Mesodermal cell (in vitro differentiated cells): ENCODE results near the gene UBL3. TPM values are rescaled to one million over a fixed set of nuclear protein-coding genes. Genes with fewer than 3 reads are reported as not detected.

Source experiments
- H3K27ac ChIP-seq: 2 replicates; pipeline ENCODE4 v1.7.0; 2013; ENCODE audit warnings: mild to moderate bottlenecking, low read depth, low read length, moderate library complexity; ENCODE audit not compliant: severe bottlenecking
- H3K36me3 ChIP-seq: 2 replicates; pipeline ENCODE4 v1.7.1; 2013; ENCODE audit warnings: mild to moderate bottlenecking, low read length, moderate library complexity; ENCODE audit not compliant: control insufficient read depth, insufficient read depth
- H3K4me1 ChIP-seq: one replicate; pipeline ENCODE4 v1.7.1; 2013; ENCODE audit warnings: mild to moderate bottlenecking, low read length; ENCODE audit not compliant: insufficient read depth, control insufficient read depth, poor library complexity, severe bottlenecking
- H3K4me3 ChIP-seq: 2 replicates; pipeline ENCODE4 v1.7.0; 2013; ENCODE audit warnings: low read length, control low read depth, mild to moderate bottlenecking; ENCODE audit not compliant: insufficient read depth, poor library complexity, severe bottlenecking; ENCODE audit errors: extremely low read depth
- H3K9me3 ChIP-seq: 2 replicates; pipeline ENCODE4 v1.7.1; 2013; ENCODE audit warnings: mild to moderate bottlenecking, low read length, moderate library complexity; ENCODE audit not compliant: control insufficient read depth
- WGBS, 2 experiments: methylation state at CpG; one replicate each; pipeline ENCODE4 v1.1.5; 2013; ENCODE audit warnings: missing lambda C conversion rate in 2 of 2; ENCODE audit not compliant: insufficient coverage in 2 of 2; 5-methylcytosine and 5-hydroxymethylcytosine counted together
- polyA plus RNA-seq, 2 experiments: library from polyadenylated mRNA; stranded (reverse); fragments of 50-300 nt; gene quantifications; one replicate each; pipeline ENCODE4 v1.2.3, GENCODE V29; 2013

Gene UBL3
- 26.9 TPM for polyA plus RNA-seq (2013, experiment 1 of 2)
- polyA plus RNA-seq (2013, experiment 2 of 2): 26.7 TPM

DNA sequence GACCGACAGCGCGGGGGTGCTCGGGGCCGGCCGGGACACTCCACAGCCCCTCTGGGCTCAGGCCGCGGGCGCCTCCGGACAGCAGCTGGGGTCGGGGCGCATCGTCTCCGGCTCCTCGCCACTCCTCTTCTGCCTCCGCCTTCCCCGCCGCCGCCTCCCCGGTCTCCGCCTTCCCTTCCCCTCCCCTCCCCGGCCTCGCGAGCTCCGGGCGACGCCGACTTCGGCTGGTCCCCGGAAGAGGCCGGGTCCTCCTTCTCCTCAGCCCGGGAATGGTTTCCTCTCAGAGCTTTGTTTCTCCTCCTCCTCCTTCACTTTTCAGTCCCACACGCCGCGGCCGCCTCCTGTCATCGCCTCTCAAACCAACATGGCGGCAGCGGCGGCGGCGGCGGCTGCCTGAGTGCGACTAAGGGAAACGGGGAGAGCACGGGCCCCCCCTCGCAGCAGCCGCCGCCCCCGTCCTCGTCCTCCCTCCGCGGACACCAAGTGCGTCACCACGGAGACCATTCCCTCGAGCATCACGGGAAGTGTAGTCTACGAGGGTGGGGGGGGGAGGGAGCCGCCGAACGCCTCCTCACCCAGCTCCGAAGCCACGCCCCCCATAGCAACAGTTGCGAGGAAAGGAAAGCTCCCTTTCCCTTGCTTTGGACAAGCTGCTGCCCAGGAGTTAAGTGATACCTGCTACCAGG lies at the start of gene UBL3:
UBL3 (minus strand) TSS at position 405 of the 686 bp plus-strand sequence. CDS start 1,079 bp downstream, outside the sequence.
- peak within 1 kb of the TSS; percentile 96 for H3K27ac ChIP-seq
- no peaks in the 10 kb centered on the region for H3K36me3 ChIP-seq
- H3K4me1 ChIP-seq: peaks cover under 1% of the 10 kb centered on the region
- H3K9me3 ChIP-seq: no peaks in the 10 kb centered on the region
- WGBS, 2 experiments: 0 to 1% methylated on average over 11 to 27 of the region's 64 CpGs
- H3K4me3 ChIP-seq: peak within 1 kb of the TSS; percentile 91

DNA sequence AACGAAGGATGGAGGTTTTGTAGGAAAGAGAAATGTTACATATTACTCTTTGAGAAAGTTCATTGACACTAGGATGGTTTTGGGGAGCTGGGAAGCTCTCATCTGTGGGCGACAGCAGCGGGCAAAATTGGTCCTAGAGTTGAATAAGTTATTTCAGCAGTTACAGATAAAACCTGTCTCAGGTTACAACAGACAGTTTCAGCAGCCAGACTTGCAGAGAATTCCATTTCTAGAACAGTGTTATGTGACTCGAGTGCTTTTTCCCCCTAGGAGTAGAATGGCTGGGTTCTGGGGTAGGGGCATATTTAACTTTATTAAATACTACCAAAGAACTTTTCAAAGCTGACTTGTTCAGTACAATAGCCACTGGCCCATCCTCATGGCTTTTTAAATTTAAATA lies 46.7 kb upstream of the UBL3 start:
- H3K4me1 ChIP-seq: peaks cover 3% of the 10 kb centered on the region
- H3K4me3 ChIP-seq: no peak overlapping the region
- H3K36me3 ChIP-seq: no peaks in the 10 kb centered on the region
- no peak overlapping the region for H3K27ac ChIP-seq
- H3K9me3 ChIP-seq: peaks cover 9% of the 10 kb centered on the region
- 77 to 97% methylated on average over 3 of the region's 4 CpGs for WGBS, 2 experiments

- no peaks in the 10 kb centered on the region for H3K9me3 ChIP-seq
- H3K4me1 ChIP-seq: no peaks in the 10 kb centered on the region
- no peak overlapping the region for H3K4me3 ChIP-seq
- no peaks in the 10 kb centered on the region for H3K36me3 ChIP-seq
- no peak overlapping the region for H3K27ac ChIP-seq
These were observed 43.0 kb upstream of the UBL3 start for GRCh38 chr13:29893438-29893837.

DNA sequence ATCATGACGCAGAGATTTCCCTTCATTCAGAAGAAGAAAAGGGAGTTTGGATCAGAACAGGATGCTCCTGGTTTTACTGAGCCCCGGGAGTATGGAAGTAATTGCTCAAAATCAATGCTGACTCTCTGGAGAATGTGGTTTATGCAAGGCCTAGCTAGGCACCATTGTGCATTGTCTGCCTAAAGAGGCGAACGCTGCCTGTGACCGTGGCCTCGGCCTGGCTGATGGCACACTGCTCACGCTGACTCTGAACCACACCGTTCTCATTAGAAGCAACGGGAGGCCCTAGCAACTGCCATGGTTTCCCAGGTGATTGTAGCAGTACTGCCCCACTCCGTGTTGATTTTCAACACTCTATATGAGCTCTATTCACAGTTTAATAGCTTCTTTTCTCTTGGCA lies 41.7 kb upstream of the UBL3 start:
- H3K36me3 ChIP-seq: no peaks in the 10 kb centered on the region
- H3K27ac ChIP-seq: no peak overlapping the region
- no peaks in the 10 kb centered on the region for H3K9me3 ChIP-seq
- WGBS, 2 experiments: 64 to 75% methylated on average over 10 of the region's 10 CpGs
- no peak overlapping the region for H3K4me3 ChIP-seq
- H3K4me1 ChIP-seq: peaks cover under 1% of the 10 kb centered on the region

- Histone ChIP-seq H3K36me3 (no peaks in the 10 kb centered on the region), H3K4me3 (no peak overlapping the region), H3K9me3 (no peaks in the 10 kb centered on the region), H3K27ac (no peak overlapping the region), H3K4me1 (peaks cover 11% of the 10 kb centered on the region)
- no CpG with 5 or more reads among the region's 3 CpGs for WGBS, 2 experiments
These were observed 38.7 kb upstream of the UBL3 start for GRCh38 chr13:29889111-29889510.

DNA sequence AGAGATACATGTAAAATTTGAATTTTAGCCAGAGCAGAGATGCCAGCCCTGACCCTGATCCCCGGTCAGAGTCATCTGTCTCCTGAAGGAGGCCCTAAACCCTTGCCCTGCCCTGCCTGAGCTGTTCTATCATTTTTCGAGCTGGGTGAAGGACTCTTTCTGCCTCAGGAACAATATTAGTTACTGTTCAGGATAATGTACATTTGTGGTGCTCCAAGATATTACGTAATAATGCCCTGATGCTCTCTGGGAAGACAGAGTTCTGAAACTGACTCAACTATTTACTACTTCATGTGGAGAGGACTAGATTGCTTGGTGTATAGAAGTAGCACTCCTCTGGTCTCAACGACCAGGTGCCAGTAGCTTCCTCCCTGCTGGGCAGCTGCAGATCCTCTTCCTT lies 37.9 kb upstream of the UBL3 start:
- WGBS, 2 experiments: 81 to 86% methylated on average over 3 of the region's 4 CpGs
- no peak overlapping the region for H3K27ac ChIP-seq
- H3K4me3 ChIP-seq: no peak overlapping the region
- no peaks in the 10 kb centered on the region for H3K36me3 ChIP-seq
- peaks cover 11% of the 10 kb centered on the region for H3K4me1 ChIP-seq
- H3K9me3 ChIP-seq: no peaks in the 10 kb centered on the region

DNA sequence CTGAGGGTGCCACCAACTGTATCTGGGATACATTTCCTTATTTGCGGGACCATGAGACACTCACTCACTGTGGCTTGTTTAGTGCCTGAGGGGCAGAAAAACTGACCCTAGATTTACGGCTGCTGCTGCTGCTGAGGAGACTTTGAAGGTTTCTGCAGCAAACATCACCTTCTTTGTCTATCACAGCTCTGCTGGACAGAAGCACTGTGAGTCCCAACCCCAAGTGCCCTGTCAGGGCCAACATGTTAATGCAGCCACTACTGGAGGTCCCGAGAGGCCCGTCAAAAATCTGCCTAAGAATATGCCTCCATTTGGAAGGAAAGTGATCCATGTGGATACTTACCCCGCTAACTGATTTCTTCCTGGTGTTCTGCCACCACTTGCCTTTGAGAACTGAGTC lies 37.3 kb upstream of the UBL3 start:
- Histone ChIP-seq H3K4me3 (no peak overlapping the region), H3K9me3 (no peaks in the 10 kb centered on the region), H3K27ac (peak overlapping the region; percentile 47), H3K4me1 (peaks cover 11% of the 10 kb centered on the region), H3K36me3 (no peaks in the 10 kb centered on the region)
- 67 to 85% methylated on average over 5 of the region's 5 CpGs for whole genome bisulfite sequencing, 2 experiments

- Histone ChIP-seq H3K9me3 (no peaks in the 10 kb centered on the region), H3K27ac (peak overlapping the region; percentile 47), H3K4me1 (peaks cover 11% of the 10 kb centered on the region), H3K4me3 (no peak overlapping the region), H3K36me3 (no peaks in the 10 kb centered on the region)
- WGBS, 2 experiments: 68 to 74% methylated on average over 3 of the region's 5 CpGs
These were observed 36.7 kb upstream of the UBL3 start for GRCh38 chr13:29887030-29887557.

DNA sequence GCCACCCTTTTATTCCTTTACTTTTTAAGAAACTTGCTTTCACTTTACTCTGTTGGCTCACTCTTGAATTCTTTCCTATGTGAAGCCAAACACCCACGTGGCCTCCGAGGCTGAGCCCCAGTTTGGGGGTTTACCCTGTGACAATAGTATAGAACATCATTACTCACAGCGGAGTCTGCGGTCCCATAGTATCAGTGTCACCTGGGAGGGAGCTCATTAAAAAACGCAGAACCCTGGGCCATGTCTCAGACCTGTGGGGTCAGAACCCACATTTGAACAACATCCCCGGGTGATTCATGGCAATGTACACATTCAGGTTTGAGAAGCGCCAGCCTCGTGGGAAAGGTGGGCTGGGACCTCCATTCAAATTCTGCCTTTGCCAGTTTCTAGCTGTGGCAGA lies 36.0 kb upstream of the UBL3 start:
- Histone ChIP-seq H3K9me3 (no peaks in the 10 kb centered on the region), H3K4me1 (peaks cover 11% of the 10 kb centered on the region), H3K4me3 (no peak overlapping the region), H3K36me3 (no peaks in the 10 kb centered on the region), H3K27ac (no peak overlapping the region)
- whole genome bisulfite sequencing, 2 experiments: 96% methylated on average over 7 to 8 of the region's 8 CpGs

- H3K4me1 ChIP-seq: peaks cover 11% of the 10 kb centered on the region
- H3K9me3 ChIP-seq: no peaks in the 10 kb centered on the region
- 83 to 88% methylated on average over 1 of the region's 1 CpG for WGBS, 2 experiments
- no peak overlapping the region for H3K4me3 ChIP-seq
- no peaks in the 10 kb centered on the region for H3K36me3 ChIP-seq
- H3K27ac ChIP-seq: no peak overlapping the region
These were observed 35.6 kb upstream of the UBL3 start for GRCh38 chr13:29885989-29886388.

- H3K4me1 ChIP-seq: peaks cover 11% of the 10 kb centered on the region
- no peaks in the 10 kb centered on the region for H3K9me3 ChIP-seq
- peak overlapping the region; percentile 96 for H3K27ac ChIP-seq
- no peaks in the 10 kb centered on the region for H3K36me3 ChIP-seq
- H3K4me3 ChIP-seq: no peak overlapping the region
- 55 to 69% methylated on average over 4 of the region's 7 CpGs for WGBS, 2 experiments
These were observed 34.4 kb upstream of the UBL3 start for GRCh38 chr13:29884671-29885430.
